Panc1 (cell line): ENCODE data around the gene KCP. TPM values are rescaled to one million over a fixed set of nuclear protein-coding genes. Genes with fewer than 3 reads are reported as not detected.
A peak's percentile ranks its signal among the peaks of the same experiment; 100 is the strongest.

ENCODE experiments used
- ATAC-seq: fragments of 200-7000 bp; cut with Tn5 transposase; 2 replicates; pipeline ENCODE4 v1.9.1; 2020; ENCODE audit warnings: mild to moderate bottlenecking, moderate library complexity
- BruUV-seq: library from RNA; stranded (reverse); fragments of 400-500 nt; replicated peaks from 2 replicates; lab custom pipeline; 2021; lab: Mats Ljungman, UMichigan
- CTCF ChIA-PET: fragments of 300-600 bp; sonication (Branson Sonifier 250); formaldehyde crosslinking; loops from one replicate; lab custom pipeline; 2022; ENCODE audit warnings: antibody characterized with exemption; lab: Charles Lee
- POLR2A ChIA-PET: fragments of 300-600 bp; sonication (Branson Sonifier 250); formaldehyde crosslinking; loops from one replicate; lab custom pipeline; 2022; ENCODE audit warnings: antibody characterized with exemption; lab: Charles Lee
- DNase-seq: peaks from one replicate; pipeline ENCODE4 v3.0.0-alpha.2; 2010; ENCODE audit warnings: low read depth, low spot score
- H3K27ac ChIP-seq: 2 replicates; pipeline ENCODE4 v1.5.1; 2011; ENCODE audit warnings: mild to moderate bottlenecking, low read length, inconsistent platforms
- H3K27me3 ChIP-seq: fragments of 200-500 bp; sonication (Bioruptor generic); 2 replicates; pipeline ENCODE4 v1.6.0; 2014; ENCODE audit warnings: low read length, inconsistent platforms; ENCODE audit not compliant: control insufficient read depth, insufficient read depth
- H3K36me3 ChIP-seq: fragments of 200-500 bp; sonication (Bioruptor generic); 2 replicates; pipeline ENCODE4 v1.5.1; 2014; ENCODE audit warnings: inconsistent platforms, mild to moderate bottlenecking, low read length, moderate library complexity; ENCODE audit not compliant: control insufficient read depth, insufficient read depth
- H3K4me1 ChIP-seq: 2 replicates; pipeline ENCODE4 v1.5.1; 2011; ENCODE audit warnings: inconsistent platforms, mild to moderate bottlenecking, low read length, moderate library complexity; ENCODE audit not compliant: control insufficient read depth, insufficient read depth
- H3K4me3 ChIP-seq, 2 experiments: 2 replicates each; pipeline ENCODE4 v1.5.1; 2011 to 2012; ENCODE audit warnings: low read depth in 2 of 2, low read length in 2 of 2, mild to moderate bottlenecking in 2 of 2, inconsistent platforms in 1 of 2, moderate library complexity in 1 of 2
- H3K9me3 ChIP-seq: fragments of 200-500 bp; sonication (Bioruptor generic); 2 replicates; pipeline ENCODE4 v1.5.1; 2014; ENCODE audit warnings: low read depth, mild to moderate bottlenecking, inconsistent platforms, low read length, moderate library complexity; ENCODE audit not compliant: control insufficient read depth, insufficient read depth
- CTCF ChIP-seq: fragments of 450-650 bp; IDR thresholded peaks from 2 replicates; pipeline ENCODE4 v1.5.1; 2017; ENCODE audit warnings: mild to moderate bottlenecking
- POLR2AphosphoS5 ChIP-seq: IDR thresholded peaks from 2 replicates; pipeline ENCODE4 v1.6.1; 2012; ENCODE audit warnings: mild to moderate bottlenecking, low read depth, low read length, moderate library complexity
- REST ChIP-seq, 2 experiments: IDR thresholded peaks; 2 replicates each; pipeline ENCODE4 v1.6.1; 2011 to 2012; ENCODE audit warnings: low read depth in 2 of 2, control low read depth in 1 of 2, low read length in 1 of 2, mild to moderate bottlenecking in 1 of 2, moderate library complexity in 1 of 2; ENCODE audit not compliant: insufficient read depth in 1 of 2
- SIN3A ChIP-seq: IDR thresholded peaks from 2 replicates; pipeline ENCODE4 v1.6.1; 2012; ENCODE audit warnings: low read depth, mild to moderate bottlenecking, low read length, moderate library complexity, borderline replicate concordance; ENCODE audit not compliant: insufficient read depth
- TCF7L2 ChIP-seq: IDR thresholded peaks from 2 replicates; pipeline ENCODE4 v1.6.1; 2011; ENCODE audit warnings: mild to moderate bottlenecking, low read depth, low read length, inconsistent platforms
- in situ Hi-C: cut with HindIII; loops from 2 replicates; pipeline ENCODE4 v1.10.0; 2016; ENCODE audit warnings: low sequenced_read_pairs, low pct_unique_long_range_greater_than_20kb
- intact Hi-C: fragments of 100-400 bp; cut with micrococcal nuclease; formaldehyde crosslinking; loops from one replicate; pipeline ENCODE4 v1.10.0; 2022; ENCODE audit not compliant: unreplicated experiment
- total RNA-seq: library from RNA; stranded (reverse); gene quantifications from one replicate; pipeline ENCODE4 v1.2.1, GENCODE V29; 2021; ENCODE audit not compliant: unreplicated experiment

The KCP gene
- total RNA-seq, 1 experiment from 2014 or later = 0.13 TPM

- ATAC-seq (peak; percentile 60), DNase-seq (no peak)
- POLR2A ChIA-PET = no interaction called here
- intact Hi-C loops = no loop called here
- H3K4me3 ChIP-seq = peak within 1 kb of the TSS; percentile 43 to 45
- no peaks in the 10 kb centered on the region for H3K9me3 ChIP-seq
- peaks cover 23% of the 10 kb centered on the region for H3K4me1 ChIP-seq
- CTCF ChIA-PET = no interaction called here
- H3K27me3 ChIP-seq = no peaks in the 10 kb centered on the region
- no peak within 1 kb of the TSS for H3K27ac ChIP-seq
- in situ Hi-C loops = no loop called here
- no peak for TF ChIP-seq REST (IDR thresholded peaks at IDR 0.05; ENCODE audit: insufficient read depth in 1 of 2, low read depth in 2 of 2, low read length in 1 of 2)
- no peaks in the 10 kb centered on the region for H3K36me3 ChIP-seq
- BruUV-seq = no TSS peak
Observed at GRCh38 chr7:128830231-128831177, 80.0 kb downstream of the KCP start, which contains the start of gene FLNC. Gene FLNC (plus strand): TSS chr7:128830406. CDS start chr7:128830638, 232 bp downstream.

- peak; percentile 47 for DNase-seq
Observed at GRCh38 chr7:128829391-128830166, 80.9 kb downstream of the KCP start.

More at GRCh38 chr7:128829391-128830166, 80.9 kb downstream of the KCP start:
- Histone ChIP-seq H3K9me3 (no peaks in the 10 kb centered on the region), H3K4me1 (peaks cover 23% of the 10 kb centered on the region), H3K27ac (no peak overlapping the region), H3K36me3 (no peaks in the 10 kb centered on the region), H3K27me3 (no peaks in the 10 kb centered on the region), H3K4me3 (peak overlapping the region in 1 of 2 experiments; percentile 43; a peak in 1 of 4 replicates)
- POLR2A ChIA-PET = no interaction called here
- TF ChIP-seq CTCF (no peak), SIN3A (no peak), REST (IDR thresholded peaks at IDR 0.05; ENCODE audit: insufficient read depth in 1 of 2, low read depth in 2 of 2, low read length in 1 of 2) (no peak), TCF7L2 (no peak), POLR2AphosphoS5 (no peak)
- BruUV-seq = no TSS peak
- intact Hi-C loops (no loop called here), in situ Hi-C loops (no loop called here)
- CTCF ChIA-PET = interaction anchor here (0.6 kb wide), 1 partner anchor 303 kb away, joined by 5 read pairs; no protein-coding TSS in a partner anchor
- ATAC-seq = 0 out of 2 replicates have a peak, but pooled peaks have one; percentile 43
